ENCODE data around the gene ADTRP.

Gene ADTRP

DNA sequence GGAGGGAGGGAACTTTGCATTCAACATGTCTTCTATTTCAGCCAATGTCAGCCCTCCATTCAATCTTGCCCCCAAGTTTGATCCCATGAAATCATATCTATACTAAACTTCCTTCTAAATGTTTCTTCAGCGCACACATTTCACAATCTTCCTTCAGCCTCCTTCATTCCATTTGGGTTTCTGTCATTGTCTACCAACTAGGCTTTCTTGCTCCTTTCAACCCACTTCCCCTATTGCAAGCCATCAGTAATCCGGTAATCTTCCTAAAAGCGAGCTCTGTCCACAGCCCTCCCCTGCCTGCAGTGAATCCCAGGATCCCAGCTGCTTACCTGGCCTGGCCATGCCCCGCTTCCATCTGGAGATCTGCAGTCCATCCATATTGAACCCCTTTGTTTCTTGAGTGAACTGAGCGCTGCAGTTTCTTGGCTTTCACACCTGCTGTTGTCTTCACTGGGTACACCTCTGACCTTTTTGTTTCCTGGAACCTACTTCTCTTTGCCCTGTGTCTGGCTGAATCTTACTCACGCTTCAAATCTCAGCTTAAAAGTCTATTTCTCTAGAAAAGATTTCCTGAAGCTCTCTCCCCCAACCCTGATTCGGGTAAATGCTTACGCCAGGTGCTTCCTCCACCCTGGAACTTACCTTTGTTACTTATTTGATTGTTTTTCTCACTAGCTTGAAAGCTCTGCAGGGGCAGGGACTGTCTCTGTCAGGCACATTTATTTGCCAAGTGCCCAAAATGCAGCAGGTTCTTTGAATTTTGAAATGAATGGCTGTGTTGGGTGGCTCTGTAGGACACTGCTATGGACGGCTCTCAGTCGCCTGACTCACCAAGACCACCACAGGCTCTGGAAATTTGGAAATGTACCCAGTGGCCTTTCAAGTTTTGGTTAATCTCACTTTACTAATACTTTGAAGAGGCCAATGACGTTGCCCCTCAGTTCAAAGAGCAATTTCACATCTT is 50.3 kb downstream of the ADTRP start:
- TF ChIP-seq POLR2A (IDR thresholded peaks at IDR 0.05; ENCODE audit: low read depth, low read length) = no peak

DNA sequence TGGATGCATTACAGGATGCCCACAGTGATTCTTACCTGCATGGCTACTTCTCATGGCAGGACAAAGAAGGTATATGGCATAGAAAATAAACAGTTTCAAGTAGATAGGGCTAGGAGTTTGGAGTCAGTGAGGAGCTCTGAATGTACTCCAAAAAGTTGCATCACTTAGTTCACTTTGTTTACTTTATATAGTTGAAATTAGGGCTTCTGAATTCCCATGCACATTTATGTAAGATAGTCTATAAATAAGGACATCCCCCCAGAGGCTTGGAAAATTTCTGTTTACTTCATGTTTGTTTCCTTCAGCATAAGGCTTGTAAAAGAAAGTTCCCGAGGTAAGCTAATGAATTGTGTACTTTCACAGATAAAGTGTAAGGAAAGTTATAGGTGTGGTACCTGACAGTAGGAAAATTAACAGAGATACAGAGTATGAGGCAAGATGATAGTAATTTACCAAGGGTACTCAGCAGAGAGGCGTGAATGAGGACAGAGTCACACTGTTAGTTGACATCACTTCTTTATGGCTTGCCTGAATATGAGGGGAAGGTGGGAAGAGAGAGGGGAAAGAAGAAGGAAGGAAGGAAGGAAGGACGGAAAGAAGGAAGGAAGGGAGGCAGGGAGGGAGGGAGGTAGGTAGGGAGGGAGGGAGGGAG is 51.1 kb downstream of the ADTRP start:
- DNase-seq (ENCODE audit: insufficient read length, low spot score) (no peak), FAIRE-seq (no peak)

More for the DNA sequence above, 50.3 kb downstream of the ADTRP start:
- no peak for FAIRE-seq
- no peak for DNase-seq (ENCODE audit: insufficient read length, low spot score)

DNA sequence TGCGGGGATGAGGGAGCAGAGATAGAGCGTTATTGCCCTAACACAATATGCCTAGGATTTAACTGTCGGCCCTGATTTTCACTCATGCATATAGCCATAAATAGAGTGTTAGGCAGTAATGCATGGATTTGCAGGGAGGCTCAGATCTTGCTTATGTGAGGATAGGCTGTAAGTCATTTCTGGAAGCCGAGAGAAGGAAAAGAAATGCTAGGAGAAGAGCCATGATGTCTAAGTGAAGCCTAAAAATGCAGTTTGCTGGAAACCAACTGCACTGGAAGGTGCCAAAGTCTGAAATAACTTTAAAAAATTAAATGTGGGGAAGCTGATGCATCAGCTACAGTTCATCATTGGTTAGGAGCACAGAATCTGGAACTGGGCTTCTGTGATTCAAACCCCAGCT is 54.3 kb downstream of the ADTRP start:
- no peak for TF ChIP-seq POLR2A (IDR thresholded peaks at IDR 0.05; ENCODE audit: low read depth, low read length)
- FAIRE-seq (no peak), DNase-seq (ENCODE audit: insufficient read length, low spot score) (no peak)

More for the DNA sequence above, 51.1 kb downstream of the ADTRP start:
- TF ChIP-seq POLR2A (IDR thresholded peaks at IDR 0.05; ENCODE audit: low read depth, low read length) = no peak

DNA sequence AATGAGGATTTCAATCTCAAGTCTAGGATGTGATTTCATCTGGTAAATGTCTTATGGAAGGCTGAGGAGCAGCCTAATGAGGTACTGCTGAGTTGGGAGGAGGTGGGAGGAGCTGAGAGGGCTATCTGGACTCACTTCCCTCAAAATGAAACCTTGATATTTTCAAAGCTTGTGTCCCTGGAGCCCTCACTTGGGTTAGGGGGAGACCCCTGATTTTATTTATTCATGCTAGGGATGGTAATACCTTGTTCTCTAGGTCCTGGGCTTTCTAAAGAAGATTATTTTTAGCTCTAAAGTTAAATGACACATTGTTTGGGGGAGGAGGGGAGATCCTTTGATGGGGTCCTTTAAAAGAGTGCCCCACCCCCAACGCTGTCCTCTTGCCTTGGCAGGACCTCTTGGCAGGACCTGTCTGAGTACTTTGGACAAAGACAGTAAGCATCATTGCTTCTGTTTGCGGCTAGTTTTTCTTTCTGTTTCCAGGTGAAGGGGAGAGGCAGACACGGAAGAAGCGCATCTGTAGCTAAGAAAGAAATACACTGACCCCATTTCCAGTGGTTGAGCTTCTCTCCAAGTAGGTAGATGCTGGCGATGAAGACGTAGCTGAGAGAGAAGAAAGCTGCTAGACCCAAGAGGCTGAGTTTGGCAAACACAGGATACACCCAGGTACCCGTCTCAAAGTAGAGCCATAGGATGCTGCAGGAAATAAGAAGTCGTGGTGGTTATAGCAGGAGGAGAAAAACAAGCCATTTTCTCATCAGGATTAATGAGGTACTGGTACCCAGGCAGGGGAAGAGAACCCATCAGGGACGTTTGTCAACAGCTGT is 55.6 kb downstream of the ADTRP start:
- FAIRE-seq (no peak), DNase-seq (ENCODE audit: insufficient read length, low spot score) (no peak)
- no peak for TF ChIP-seq POLR2A (IDR thresholded peaks at IDR 0.05; ENCODE audit: low read depth, low read length)

DNA sequence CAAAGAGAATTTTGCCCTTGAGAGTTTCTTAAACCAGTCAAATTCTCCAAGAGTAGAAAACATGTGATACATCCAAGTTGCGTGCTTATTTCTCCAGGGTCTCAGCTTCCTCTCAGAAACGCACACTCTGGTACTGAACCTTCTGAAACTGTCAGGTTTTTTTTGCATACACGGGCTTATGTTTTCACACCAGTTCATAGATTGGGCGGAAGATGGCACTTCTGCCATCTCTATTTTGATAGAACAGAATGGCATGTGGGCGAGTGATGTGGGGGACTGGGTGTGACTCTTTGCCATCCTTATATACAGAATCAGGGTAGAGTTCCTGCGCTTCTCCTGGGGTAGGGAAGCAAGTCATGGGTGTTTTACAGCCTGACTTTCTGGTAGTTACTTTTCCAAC is 56.4 kb downstream of the ADTRP start:
- TF ChIP-seq POLR2A (IDR thresholded peaks at IDR 0.05; ENCODE audit: low read depth, low read length) = no peak
- no peak for DNase-seq (ENCODE audit: insufficient read length, low spot score)
- FAIRE-seq = no peak

DNA sequence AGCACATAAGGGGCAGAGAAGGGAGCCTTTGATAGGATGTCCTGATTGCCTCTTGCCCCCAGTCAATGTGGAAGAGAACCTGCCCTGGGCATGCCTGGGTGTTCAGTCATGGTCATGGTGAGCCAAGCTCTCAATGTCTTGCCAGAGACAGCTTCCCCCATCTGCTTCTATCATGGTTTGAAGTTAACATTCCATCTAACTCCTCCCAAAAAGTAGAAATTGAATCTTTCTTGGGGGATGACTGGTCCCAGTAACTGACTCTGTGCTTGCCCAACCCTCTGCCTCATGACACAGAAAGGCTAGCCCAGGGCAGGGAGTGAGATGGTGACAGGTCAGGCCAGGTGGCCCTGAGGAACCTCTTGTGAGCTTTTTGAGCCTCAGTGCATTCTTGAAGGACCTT is 60.1 kb downstream of the ADTRP start:
- no peak for FAIRE-seq
- no peak for DNase-seq (ENCODE audit: insufficient read length, low spot score)
- TF ChIP-seq POLR2A (IDR thresholded peaks at IDR 0.05; ENCODE audit: low read depth, low read length) = no peak

DNA sequence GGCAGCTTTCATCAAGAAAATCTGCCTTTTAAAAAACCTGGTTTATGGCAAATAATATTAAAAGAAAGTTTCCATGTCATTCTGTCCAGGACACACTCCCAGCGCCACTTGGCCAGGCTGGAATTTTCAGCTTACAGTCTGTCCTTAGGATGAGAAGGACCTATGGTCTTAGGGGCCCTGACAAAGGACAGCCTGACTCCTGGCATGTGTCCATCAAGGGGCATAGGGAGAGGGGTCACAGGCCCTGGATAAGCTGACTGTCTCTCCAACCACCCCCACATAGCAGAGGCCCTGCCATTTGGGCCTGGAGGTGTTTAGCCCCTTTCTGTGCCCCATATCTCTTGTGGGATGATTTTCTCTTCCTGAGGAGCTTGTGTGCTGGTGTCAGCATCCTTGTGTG is 60.6 kb downstream of the ADTRP start:
- TF ChIP-seq POLR2A (IDR thresholded peaks at IDR 0.05; ENCODE audit: low read depth, low read length) = no peak
- no peak for FAIRE-seq
- DNase-seq (ENCODE audit: insufficient read length, low spot score) = no peak

DNA sequence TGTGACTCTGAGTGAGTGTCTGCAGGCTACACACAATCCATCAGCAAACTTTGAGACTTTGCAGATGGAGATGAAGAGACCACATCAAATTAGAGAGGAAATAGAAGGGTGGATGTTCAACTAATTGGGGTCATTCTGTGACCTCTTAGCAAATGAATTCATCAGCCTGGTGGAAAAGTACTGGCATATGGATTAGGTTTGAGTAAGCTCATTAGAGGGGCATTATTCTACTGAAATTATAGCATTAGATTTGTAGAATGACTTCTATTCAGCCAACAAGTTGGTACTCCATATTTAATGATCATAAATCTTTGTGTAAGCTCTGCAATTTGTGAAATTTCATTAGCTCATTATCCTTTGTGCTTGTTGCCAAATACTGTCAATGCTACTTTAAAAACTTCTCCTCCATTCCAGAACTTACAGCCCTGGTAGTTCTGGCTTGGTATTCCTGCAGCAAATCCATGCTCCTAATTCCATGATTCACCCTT is 63.8 kb downstream of the ADTRP start:
- TF ChIP-seq POLR2A (IDR thresholded peaks at IDR 0.05; ENCODE audit: low read depth, low read length) = no peak
- DNase-seq (ENCODE audit: insufficient read length, low spot score) (no peak), FAIRE-seq (no peak)

DNA sequence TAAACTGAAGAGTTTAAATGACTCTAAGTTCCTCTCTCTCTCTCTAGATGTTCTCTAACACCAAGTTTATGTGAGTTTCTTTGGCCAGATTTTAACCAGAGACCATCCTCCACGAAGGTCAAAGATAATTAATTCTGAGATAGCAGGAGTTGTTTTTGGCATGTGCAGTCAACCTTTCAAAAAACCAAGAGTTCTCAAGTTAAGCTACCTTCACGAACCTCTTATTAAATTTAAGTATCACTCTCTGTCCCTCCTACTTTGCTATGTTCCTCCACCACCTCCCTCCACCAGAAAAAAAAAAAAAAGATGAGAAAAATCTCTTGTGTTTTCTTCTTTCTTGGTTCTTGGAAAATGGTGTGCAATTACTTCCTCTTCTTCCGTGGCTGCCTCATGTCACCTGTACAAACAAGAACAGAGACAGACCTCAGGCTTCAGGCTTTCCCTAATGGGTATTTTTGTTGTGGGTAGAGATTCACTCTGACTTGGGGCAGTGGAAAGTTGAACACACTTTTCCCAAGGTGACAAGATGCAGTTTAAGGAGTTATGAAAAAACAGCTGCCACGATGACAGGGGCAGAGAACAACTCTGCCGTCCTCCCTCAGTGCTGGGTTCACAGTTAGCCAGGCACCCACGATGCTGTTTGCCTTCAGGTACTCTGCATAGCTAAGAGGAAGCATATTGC is 64.3 kb downstream of the ADTRP start:
- TF ChIP-seq POLR2A (IDR thresholded peaks at IDR 0.05; ENCODE audit: low read depth, low read length) = no peak
- DNase-seq (ENCODE audit: insufficient read length, low spot score) = no peak
- no peak for FAIRE-seq

DNA sequence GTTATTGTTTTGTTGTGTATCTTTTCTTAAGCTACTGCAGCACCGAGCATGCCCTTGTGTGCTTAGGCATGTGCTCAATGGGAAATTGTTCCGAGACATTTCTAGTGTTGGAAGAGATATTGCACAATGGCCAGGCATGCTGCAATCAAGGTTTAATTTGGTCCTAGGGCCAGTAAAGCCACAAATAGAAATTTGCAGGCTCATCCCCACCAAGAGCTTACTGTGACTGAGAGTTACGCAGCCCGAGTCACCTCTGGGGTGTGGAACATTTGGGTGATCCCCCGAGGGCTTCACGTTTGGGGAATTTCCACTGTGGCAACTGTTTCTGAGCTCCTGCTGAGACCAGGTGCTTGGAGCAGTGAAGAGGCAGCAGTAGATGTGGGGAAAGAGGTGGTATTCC is 65.8 kb downstream of the ADTRP start:
- no peak for DNase-seq (ENCODE audit: insufficient read length, low spot score)
- TF ChIP-seq POLR2A (IDR thresholded peaks at IDR 0.05; ENCODE audit: low read depth, low read length) = no peak
- FAIRE-seq = no peak

DNA sequence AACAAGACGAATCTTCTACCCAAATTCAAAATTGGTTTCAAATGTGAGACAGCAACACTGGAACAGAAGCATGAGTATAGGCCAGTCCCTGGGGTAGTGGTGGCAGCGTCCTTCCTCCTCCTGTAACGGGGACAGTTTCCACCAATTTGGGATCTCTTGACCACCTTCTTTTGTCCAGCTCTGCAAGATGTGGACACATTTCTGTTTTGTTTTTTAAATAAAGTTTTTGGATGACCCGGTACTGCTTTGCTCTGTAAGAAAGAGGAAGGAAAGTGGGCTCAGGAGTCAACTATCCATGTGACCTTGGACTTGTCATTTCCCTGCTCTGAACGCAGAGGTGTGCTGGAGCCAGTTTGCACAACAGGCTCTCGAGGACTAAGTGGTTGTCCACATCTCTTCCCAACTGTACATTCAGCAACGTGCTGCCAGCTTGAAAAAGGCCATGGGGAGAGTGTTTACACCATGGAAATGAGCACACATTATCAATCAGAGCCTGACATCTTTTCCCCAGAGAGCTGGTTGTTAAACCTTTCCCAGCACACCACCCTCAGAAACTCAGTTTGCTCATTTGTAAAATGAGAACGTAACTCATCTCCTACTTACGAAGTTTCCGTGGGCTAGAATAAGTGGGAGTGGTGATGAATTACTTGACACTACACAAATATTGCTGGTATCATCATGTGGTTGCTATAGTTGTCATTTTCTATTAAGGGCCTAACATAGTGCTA is 66.5 kb downstream of the ADTRP start:
- DNase-seq (ENCODE audit: insufficient read length, low spot score) (no peak), FAIRE-seq (no peak)
- no peak for TF ChIP-seq POLR2A (IDR thresholded peaks at IDR 0.05; ENCODE audit: low read depth, low read length)

DNA sequence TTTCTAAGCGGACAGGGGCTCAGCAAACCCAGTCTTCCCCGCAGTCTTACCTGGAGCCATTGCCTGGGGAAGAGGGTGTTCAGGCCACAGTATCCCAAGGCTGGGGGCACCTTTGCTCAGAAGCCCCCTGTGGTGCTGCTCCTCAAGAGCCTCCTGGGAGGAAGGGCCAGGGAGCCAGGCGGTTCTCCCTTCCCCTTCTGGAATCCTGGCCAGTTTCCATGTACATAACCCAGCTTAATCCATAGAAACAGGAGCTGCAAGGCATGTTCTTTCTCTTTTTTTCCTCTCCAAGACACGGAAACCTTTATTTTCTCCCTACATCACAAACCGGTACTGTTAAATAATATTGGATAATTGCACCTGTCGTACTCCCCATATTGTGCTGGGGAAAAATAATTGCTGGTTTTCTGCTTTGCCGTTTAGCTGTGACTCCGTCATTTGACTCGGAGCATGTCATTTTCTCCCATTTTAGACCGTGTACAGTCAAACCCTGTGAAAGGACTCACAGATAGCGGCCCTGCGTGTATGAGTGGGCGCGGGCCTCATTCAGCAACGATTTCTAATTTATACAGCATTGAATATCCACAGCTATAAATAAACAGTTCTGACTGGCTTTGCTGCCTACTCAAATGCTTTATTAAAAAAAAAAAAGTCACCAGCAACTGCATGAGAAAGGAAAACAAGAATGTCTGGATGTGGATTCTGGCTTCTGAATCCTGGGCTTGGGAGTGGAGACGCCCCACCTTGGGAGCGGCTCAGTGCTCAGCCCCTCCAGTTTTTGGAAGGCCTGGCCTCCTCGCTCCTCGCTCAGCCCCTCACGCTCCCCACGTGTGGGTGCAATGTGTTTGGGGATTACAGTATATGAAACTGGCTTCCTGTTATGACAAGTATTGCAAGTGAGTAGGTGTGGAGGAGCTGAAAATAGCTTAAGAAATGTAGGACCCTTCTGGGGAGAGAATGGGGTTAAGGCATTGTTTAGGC is 67.3 kb downstream of the ADTRP start:
- TF ChIP-seq POLR2A (IDR thresholded peaks at IDR 0.05; ENCODE audit: low read depth, low read length) = no peak
- DNase-seq (ENCODE audit: insufficient read length, low spot score) (no peak), FAIRE-seq (no peak)
